ENCODE results near the gene HOXA3. TPM values are rescaled to one million over a fixed set of nuclear protein-coding genes. Genes with fewer than 3 reads are reported as not detected.
A peak's percentile ranks its signal among the peaks of the same experiment; 100 is the strongest.

The HOXA3 gene
- polyA plus RNA-seq, 3 donors, result not detected

GRCh38 chr7:27103489-27104226 is 48.7 kb downstream of the HOXA3 start:
- H3K4me1 Mint-ChIP-seq, result peaks cover 32% of the 10 kb centered on the region
- H3K4me2 ChIP-seq (replicated peaks; ENCODE audit: extremely low read depth, low read length, poor library complexity, severe bottlenecking), result no peak overlapping the region
- H3K27ac Mint-ChIP-seq, result peak overlapping the region in 1 of 7 donors; percentile 15
- peaks cover 3 to 24% of the 10 kb centered on the region in 2 donors for H3K9me3 ChIP-seq (replicated peaks in 1 of 2; ENCODE audit: control insufficient read depth in 1 of 2, insufficient read depth in 1 of 2, low read length in 2 of 2)
- H4K20me1 ChIP-seq (ENCODE audit: insufficient read depth, low read length), result peaks cover 66% of the 10 kb centered on the region
- H3K27ac ChIP-seq (ENCODE audit: low read depth in 1 of 2, low read length in 2 of 2), result no peak overlapping the region
- peaks cover 9 to 29% of the 10 kb centered on the region in 2 donors for H3K36me3 ChIP-seq (replicated peaks in 1 of 2; ENCODE audit: control insufficient read depth in 1 of 2, insufficient read depth in 2 of 2, low read length in 2 of 2)
- peak overlapping the region in 1 of 2 donors; percentile 88 for H3K4me3 Mint-ChIP-seq
- no peak overlapping the region for H3K4me3 ChIP-seq (replicated peaks in 1 of 3; ENCODE audit: low read depth in 2 of 3, low read length in 3 of 3)
- peaks cover 64 to 81% (median 74%) of the 10 kb centered on the region in 3 donors for H3K27me3 Mint-ChIP-seq (ENCODE audit: low read depth in 3 of 3)
- H3K79me2 ChIP-seq (ENCODE audit: insufficient read depth, low read length), result peaks cover 4% of the 10 kb centered on the region
- peaks cover 0 to 39% (median 22%) of the 10 kb centered on the region in 7 donors for H3K9me3 Mint-ChIP-seq
- no peak overlapping the region for H2AFZ ChIP-seq (ENCODE audit: insufficient read depth, low read depth, low read length, poor library complexity, severe bottlenecking)
- intact Hi-C loops (cut with micrococcal nuclease), result no loop called here
- H3K36me3 Mint-ChIP-seq, result peaks cover 42 to 43% of the 10 kb centered on the region in 2 donors
- H3K9ac ChIP-seq (ENCODE audit: insufficient read depth, low read length, poor library complexity, severe bottlenecking), result no peak overlapping the region
- H3K27me3 ChIP-seq (ENCODE audit: control insufficient read depth in 2 of 2, insufficient read depth in 2 of 2, low read length in 2 of 2), result peaks cover 50 to 77% of the 10 kb centered on the region in 2 donors
- DNase-seq, result no peak
- 59% methylated on average over 19 of the region's 35 CpGs for WGBS (ENCODE audit: insufficient coverage)
- H3K4me1 ChIP-seq (ENCODE audit: control insufficient read depth in 1 of 2, insufficient read depth in 2 of 2, low read length in 2 of 2), result peaks cover 16 to 20% of the 10 kb centered on the region in 2 donors
- no peak for TF ChIP-seq CTCF (IDR thresholded peaks at IDR 0.05)

GRCh38 chr7:27102581-27103442 is 49.6 kb downstream of the HOXA3 start, which contains the start of gene HOXA2:
TSS of gene HOXA2 (minus strand) at chr7:27102683. CDS start at chr7:27102500, 183 bp downstream.
- H3K36me3 Mint-ChIP-seq, result peaks cover 49 to 51% of the 10 kb centered on the region in 2 donors
- Histone ChIP-seq H3K9me3 (replicated peaks in 1 of 2; ENCODE audit: control insufficient read depth in 1 of 2, insufficient read depth in 1 of 2, low read length in 2 of 2) (peaks cover 0 to 24% of the 10 kb centered on the region in 2 donors), H3K79me2 (ENCODE audit: insufficient read depth, low read length) (peaks cover 13% of the 10 kb centered on the region), H3K4me2 (replicated peaks; ENCODE audit: extremely low read depth, low read length, poor library complexity, severe bottlenecking) (peak within 1 kb of the TSS; percentile 49), H2AFZ (ENCODE audit: insufficient read depth, low read depth, low read length, poor library complexity, severe bottlenecking) (no peak within 1 kb of the TSS), H3K27ac (ENCODE audit: low read depth in 1 of 2, low read length in 2 of 2) (no peak within 1 kb of the TSS), H3K4me1 (ENCODE audit: control insufficient read depth in 1 of 2, insufficient read depth in 2 of 2, low read length in 2 of 2) (peaks cover 25 to 28% of the 10 kb centered on the region in 2 donors), H3K4me3 (replicated peaks in 1 of 3; ENCODE audit: low read depth in 2 of 3, low read length in 3 of 3) (no peak within 1 kb of the TSS), H3K36me3 (replicated peaks in 1 of 2; ENCODE audit: control insufficient read depth in 1 of 2, insufficient read depth in 2 of 2, low read length in 2 of 2) (peaks cover 9 to 32% of the 10 kb centered on the region in 2 donors), H4K20me1 (ENCODE audit: insufficient read depth, low read length) (peaks cover 74% of the 10 kb centered on the region), H3K27me3 (ENCODE audit: control insufficient read depth in 2 of 2, insufficient read depth in 2 of 2, low read length in 2 of 2) (peaks cover 55 to 86% of the 10 kb centered on the region in 2 donors), H3K9ac (ENCODE audit: insufficient read depth, low read length, poor library complexity, severe bottlenecking) (no peak within 1 kb of the TSS)
- WGBS (ENCODE audit: insufficient coverage), result 22% methylated on average over 16 of the region's 29 CpGs
- TF ChIP-seq CTCF (IDR thresholded peaks at IDR 0.05), result no peak
- H3K4me3 Mint-ChIP-seq, result peak within 1 kb of the TSS in 1 of 2 donors; percentile 88
- peak within 1 kb of the TSS in 2 of 7 donors; percentile 3 to 26 for H3K27ac Mint-ChIP-seq
- intact Hi-C loops (cut with micrococcal nuclease), result no loop called here
- DNase-seq, result no peak
- H3K27me3 Mint-ChIP-seq (ENCODE audit: low read depth in 3 of 3), result peaks cover 72 to 89% (median 77%) of the 10 kb centered on the region in 3 donors
- H3K9me3 Mint-ChIP-seq, result peaks cover 0 to 44% (median 22%) of the 10 kb centered on the region in 7 donors
- H3K4me1 Mint-ChIP-seq, result peaks cover 41% of the 10 kb centered on the region

Data from CD14-positive monocyte (primary cell).